Glomerular endothelial cell (primary cell): ENCODE data around the gene ARF1. TPM values are rescaled to one million over a fixed set of nuclear protein-coding genes. Genes with fewer than 3 reads are reported as not detected.

Experiments
- DNase-seq: peaks from one replicate; pipeline ENCODE4 v3.0.0-alpha.2; 2011; ENCODE audit warnings: low read depth, low spot score; ENCODE audit errors: extremely low read depth
- total RNA-seq: library from RNA; depleted of rRNA; stranded (reverse); fragments of >200 nt; gene quantifications from 2 replicates; pipeline ENCODE4 v1.2.3, GENCODE V29; 2015

Gene ARF1
- total RNA-seq, 1 donor from 2014 or later, result 563 TPM

- no peak for DNase-seq
These were observed 63.2 kb downstream of the ARF1 start for GRCh38 chr1:228145463-228146416.

- no peak for DNase-seq
These were observed 64.1 kb downstream of the ARF1 start for GRCh38 chr1:228146417-228147150.

- DNase-seq, result no peak
These were observed 64.7 kb downstream of the ARF1 start for GRCh38 chr1:228147151-228147693.

- DNase-seq, result no peak
These were observed 65.3 kb downstream of the ARF1 start for GRCh38 chr1:228147768-228148167.

DNA sequence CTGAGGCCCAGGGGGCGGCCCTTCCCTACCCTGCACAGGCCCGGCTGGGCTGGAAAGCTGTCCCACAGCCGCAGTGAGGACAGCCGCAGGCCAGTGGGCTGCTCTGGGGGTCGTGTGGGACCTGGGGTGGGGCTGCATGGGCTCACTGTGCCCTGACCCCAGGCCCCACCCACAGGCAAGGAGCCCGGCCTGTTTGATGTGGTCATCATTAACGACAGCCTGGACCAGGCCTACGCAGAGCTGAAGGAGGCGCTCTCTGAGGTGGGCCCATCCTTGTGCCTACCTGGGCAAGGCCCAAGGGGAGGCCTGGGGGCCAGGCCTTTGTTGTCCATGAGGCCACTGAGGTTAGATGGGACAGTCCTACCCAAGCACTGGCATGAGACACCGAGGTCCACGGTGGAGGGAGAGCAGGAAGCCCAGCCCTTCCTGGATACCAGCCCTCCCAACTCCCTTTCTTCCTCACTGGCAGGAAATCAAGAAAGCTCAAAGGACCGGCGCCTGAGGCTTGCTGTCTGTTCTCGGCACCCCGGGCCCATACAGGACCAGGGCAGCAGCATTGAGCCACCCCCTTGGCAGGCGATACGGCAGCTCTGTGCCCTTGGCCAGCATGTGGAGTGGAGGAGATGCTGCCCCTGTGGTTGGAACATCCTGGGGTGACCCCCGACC lies 65.8 kb downstream of the ARF1 start:
- DNase-seq, result no peak

Other genes with a start within 250 kb of the ARF1 start
- 2.8 and 3.7 TPM in 2 replicates for gene WNT9A, start 134.8 kb upstream of the ARF1 start, total RNA-seq
- not detected in 2 replicates for gene WNT3A, start 75.7 kb upstream of the ARF1 start, total RNA-seq
- 18.2 and 21.3 TPM in 2 replicates for gene C1orf35, start 20.6 kb downstream of the ARF1 start, total RNA-seq
- gene MRPL55, start 26.6 kb downstream of the ARF1 start, total RNA-seq, result 62.3 and 90.3 TPM in 2 replicates
- 312 and 398 TPM in 2 replicates for gene GUK1, start 57.6 kb downstream of the ARF1 start, total RNA-seq
- gene GJC2, start 67.2 kb downstream of the ARF1 start, total RNA-seq, result 0.53 TPM in 1 of 2 replicates, not detected in the other
- 2.6 and 7.2 TPM in 2 replicates for gene IBA57, start 83.1 kb downstream of the ARF1 start, total RNA-seq
- gene OBSCN, start 125.3 kb downstream of the ARF1 start, total RNA-seq, result 1.5 and 2.9 TPM in 2 replicates